M059J (cell line): ENCODE measurements around the gene LKAAEAR1. TPM values are rescaled to one million over a fixed set of nuclear protein-coding genes. Genes with fewer than 3 reads are reported as not detected.

Source experiments
- DNase-seq: peaks from one replicate; pipeline ENCODE4 v3.0.0-alpha.2; 2012; ENCODE audit warnings: low read depth
- total RNA-seq: library from RNA; depleted of rRNA; stranded (reverse); fragments of >200 nt; shearing (Covaris generic); gene quantifications from 2 replicates; pipeline ENCODE4 v1.2.3, GENCODE V29; 2014

The LKAAEAR1 gene
- total RNA-seq, 1 experiment from 2014 or later: not detected

DNA sequence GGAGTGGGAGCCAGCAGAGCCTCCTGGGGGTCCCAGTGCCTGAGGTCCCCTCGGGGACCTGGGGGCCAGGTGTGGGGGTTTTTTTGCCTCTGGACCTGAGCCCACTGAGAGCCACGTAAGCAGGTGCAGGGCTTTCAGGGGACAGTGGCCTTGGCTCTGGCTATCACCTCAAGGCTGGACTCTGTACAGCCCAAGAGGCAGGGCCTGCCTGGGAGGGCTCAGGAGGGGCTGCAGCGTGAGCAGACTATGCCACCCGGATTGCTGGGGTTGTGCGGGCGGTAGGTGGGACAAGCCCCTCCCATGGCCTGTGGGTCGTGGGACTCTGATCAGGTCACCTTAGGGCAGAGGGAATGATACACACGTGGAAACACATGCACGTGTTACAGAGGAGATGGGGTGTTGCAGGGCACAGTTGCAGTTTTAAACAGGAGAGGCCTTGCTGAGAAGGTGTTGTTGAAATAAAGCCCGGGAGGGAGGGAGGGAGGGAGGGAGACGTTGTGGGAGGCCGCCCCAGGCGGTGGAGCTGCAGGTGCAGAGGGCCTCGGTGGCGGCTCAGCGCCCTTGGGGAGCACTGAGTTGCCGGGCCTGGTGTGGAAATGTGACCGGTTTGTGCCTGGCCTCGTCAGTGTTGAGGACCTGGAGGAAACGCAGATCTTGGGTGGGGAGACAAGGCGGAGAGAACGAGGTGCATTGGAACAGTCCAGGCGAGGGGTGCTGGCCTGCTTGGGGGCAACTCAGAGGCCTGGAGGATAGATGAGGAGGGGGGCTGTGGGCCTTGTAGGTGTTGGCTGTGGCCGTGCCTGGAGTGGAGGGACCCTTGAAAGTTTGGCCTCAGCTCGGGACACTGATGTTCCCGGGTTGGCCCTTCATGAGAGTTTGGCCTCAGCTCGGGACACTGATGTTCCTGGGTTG is 18.9 kb downstream of the LKAAEAR1 start:
- no peak for DNase-seq

DNA sequence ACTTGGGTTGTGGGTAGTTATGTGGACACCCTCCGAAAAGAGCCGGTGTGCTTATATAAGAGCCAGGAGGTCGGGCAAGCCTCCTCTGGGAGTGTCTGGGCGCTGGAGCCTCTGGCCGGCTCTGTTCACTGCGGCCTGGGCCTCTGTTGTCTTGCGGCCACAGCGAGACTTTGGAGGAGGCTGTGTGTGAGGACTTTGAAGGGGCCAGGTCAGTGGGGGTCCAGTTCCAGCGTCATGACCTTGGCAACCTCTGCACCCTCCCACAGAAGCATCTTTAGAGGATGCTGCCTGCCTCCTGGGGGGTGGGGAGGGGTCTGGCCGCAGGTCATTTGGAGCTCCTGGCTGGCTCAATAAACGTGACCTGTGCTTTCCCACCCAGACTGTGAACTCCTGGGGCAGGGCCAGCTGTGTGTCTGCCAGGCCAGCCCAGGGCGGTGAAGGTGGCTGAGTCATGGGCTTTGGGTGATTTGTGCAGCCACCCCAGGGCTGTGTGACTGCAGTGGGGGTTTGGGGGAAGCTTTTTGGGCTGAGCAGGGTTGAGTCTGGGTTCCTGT is 20.0 kb downstream of the LKAAEAR1 start:
- DNase-seq: peak; percentile 94

GRCh38 chr20:64063389-64064144 is 20.6 kb downstream of the LKAAEAR1 start:
- DNase-seq: peak; percentile 50

DNA sequence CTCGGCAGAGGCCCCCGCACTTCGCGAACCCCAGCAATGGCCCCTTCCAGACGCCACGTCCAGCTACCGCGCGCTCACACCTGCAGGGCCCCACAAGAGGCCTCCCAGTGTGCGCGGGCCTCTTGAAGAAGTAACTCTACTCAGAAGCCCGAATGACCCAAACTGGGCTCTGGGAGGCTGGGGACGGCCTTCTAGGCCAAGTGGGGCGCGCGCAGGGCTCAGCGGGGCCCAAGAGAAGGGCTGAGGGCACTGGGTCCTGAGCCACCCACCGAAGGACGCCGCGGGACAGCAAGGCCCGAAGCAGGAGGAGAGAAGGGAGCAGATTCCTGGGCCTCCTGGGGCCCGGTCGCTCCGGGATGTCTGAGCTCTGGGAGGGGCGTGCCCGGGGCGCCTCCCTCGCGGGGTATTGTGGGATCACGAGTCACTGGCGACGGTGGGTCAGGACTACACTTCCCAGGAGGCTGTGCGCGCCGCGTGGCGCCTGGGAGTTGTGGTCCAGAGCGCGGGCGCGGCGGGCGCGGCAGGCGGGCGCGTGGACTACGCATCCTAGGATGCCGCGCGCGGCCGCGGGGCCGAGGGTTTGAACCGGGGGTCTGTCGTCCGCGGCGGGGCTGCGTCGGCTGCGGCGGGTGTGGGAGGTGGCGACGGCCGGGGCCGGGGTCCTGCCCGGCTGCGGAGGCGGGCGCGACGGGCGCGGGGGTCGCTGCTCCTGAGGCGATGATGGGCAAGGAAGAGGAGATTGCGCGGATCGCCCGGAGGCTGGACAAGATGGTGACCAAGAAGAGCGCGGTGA is 21.4 kb downstream of the LKAAEAR1 start, which contains the start of gene TCEA2:
Gene TCEA2 (plus strand): TSS at position 603 of the 793 bp plus-strand sequence. CDS start 115 bp downstream, at position 718.
- peak; percentile 97 for DNase-seq

GRCh38 chr20:64062276-64062595 is 22.0 kb downstream of the LKAAEAR1 start:
- DNase-seq: no peak

DNA sequence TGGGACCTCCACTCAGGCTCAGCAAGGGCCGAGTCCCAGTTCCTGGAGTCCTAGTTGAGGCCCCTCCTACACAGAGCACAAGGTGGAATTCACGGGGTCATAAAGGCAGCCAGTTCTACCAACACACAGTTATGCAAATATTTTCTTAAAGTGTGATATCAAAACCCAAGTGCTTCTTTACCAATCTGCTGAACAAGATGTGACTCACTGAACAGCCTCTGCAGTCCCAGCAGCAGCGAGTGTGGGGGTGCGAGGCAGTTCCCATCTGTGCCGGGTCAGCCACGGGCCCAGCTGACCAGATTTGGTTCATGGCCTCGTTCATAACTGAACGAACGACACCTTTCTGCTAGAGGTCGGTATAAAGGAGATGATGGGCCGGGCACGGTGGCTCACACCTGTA is 25.7 kb downstream of the LKAAEAR1 start:
- peak; percentile 45 for DNase-seq

DNA sequence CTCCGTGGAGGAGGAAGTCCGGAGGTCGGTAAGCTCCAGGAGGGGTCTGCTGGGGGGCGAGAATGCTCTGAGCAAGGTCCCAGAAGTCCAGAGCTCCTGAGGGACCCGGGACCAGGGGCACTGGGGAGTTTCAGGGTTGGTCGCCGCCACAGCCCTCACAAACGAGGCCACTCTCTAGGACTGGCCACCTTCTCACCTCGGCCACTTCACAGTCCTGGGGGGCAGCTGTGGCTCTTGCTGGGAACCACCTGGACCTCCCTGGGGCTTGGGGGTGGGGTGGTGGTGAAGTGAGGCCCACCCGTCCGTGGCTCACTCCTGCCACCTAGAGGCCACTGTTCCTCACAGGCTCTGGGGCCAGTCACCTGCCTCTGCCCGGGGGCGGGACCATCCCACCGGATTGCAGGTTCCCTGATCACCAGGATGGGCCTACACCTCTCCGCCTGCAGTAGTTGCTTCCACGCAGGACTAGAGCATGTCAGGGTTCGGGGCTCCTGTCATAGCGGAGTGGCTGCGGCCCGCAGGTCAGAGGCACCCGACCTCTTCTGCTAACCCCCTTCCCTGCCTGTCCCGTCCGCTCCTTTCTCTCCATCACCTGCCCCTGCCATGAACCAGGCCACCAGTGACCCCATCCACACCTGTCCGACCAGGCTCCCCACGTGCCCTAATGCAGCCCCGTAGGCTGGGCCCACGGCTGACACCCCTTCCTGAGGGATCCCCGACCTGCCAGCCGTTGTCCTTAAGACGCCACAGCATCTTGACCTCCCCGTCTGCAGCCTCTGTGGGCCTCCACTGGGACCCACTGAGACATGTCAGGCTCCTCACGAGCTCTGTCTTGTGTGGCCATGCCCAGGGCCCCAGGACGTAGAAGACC is 26.3 kb downstream of the LKAAEAR1 start:
- DNase-seq: peak; percentile 67

DNA sequence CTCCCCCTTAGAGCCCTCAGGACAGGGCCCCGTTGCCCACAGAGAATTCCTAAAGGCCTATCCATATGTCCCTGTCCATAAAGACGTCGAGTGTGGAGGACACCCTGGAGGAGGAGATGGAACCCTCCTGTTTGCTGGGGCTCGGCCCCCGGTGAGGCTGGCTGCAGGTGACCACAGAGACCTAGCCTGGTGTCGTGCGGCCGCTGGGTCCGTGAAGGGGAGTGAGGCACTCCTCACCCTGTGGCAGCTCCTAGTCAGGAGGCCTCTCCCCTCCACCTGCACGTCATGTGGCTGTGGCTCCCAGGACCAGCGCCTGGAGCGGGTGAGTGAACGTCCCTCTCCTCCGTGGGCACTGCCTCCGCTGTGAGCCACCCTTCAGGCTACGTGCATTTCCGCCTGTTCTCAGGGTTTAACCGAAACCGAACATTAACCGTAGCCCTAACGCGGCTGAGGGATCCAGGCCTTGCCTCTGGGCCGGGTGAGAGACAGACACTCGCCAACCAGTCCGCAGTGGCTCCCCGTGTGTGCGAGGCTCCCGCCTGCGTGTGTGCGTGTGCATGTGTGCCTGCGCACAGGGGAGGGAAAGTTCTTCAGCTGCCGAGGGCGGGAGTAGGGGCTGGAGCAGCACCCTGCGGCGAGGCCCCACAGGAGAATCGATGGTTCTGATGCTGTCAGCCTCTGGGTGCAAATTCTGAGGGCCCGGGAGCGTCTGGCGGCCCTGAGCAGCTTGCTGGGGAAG is 27.1 kb downstream of the LKAAEAR1 start:
- no peak for DNase-seq

DNA sequence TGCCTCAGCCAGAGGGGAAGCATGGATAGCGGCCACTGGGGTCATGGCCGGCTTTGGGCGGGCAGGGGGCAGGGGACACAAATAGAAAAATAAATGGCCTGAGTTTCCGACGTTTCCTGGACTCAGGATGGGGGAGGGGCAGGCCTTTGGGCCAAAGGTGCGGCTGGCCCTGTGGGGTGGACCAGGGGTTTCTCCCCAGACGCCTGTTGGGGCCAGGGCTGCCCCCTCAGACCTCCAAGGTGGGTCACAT is 27.6 kb downstream of the LKAAEAR1 start:
- DNase-seq: no peak

DNA sequence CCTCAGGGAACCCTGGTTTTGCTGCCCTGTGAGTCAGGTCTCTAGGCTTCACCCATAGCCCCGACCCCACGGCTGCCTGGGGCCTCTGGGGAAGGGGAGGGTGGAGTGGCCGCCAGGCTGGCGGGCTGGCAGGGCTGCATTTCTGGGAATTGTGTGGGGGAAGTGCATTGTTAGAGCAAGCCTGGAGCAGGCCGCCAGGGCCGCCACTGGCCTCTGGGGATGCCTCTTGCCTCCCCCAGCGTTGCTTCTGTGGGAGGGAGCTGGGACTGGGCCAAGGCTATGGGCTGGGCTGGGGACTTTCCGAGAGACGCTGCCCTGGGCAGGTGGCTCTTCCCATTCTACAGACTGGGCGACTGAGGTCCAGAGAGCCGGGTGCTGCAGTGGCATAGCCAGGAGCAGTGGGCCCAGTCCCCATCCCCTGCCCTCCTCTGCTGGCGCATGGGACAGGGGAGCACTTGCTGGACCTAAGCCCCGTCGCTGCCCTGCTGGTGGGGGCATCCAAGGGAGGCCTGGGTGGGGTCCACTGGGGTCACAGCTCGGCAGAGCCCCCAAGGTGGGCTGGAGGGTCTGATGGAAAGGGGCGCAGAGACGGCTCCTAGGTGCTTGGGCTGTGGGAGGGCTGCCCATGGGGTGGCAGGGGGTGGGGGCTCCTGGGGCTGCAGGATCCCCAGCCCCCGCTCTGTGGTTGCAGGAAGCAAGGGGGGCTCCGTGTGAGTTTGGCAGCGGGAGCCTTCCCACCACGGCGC is 28.1 kb downstream of the LKAAEAR1 start:
- peak; percentile 87 for DNase-seq

DNA sequence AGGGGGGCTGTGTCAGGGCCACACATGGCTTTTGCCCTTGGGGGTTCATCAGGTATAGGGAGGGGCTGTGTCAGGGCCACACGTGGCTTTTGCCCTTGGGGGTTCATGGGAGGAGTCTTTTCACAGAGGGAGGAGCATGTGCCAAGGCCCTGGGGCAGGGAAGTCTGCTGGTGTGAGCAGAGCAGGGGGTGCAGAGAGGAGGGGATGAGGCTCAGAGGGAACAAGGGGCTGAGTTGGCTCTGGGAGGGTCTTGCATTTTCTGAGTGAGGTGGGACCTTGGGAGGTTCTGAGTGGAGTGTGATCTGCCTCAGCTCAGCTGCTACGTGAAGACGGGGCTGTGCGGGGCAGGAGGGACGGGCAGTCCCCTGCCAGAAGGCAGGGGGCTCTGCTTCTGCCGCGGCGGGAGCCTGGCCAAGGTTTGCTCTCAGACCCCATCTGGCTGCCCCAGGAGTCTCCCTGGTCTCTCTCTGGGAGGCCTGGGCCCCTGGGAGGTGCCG is 28.8 kb downstream of the LKAAEAR1 start:
- DNase-seq: no peak

GRCh38 chr20:64053841-64054661 is 30.1 kb downstream of the LKAAEAR1 start:
- DNase-seq: peak; percentile 66

- DNase-seq: no peak
Observed at GRCh38 chr20:64052987-64053840, 31.0 kb downstream of the LKAAEAR1 start.

DNA sequence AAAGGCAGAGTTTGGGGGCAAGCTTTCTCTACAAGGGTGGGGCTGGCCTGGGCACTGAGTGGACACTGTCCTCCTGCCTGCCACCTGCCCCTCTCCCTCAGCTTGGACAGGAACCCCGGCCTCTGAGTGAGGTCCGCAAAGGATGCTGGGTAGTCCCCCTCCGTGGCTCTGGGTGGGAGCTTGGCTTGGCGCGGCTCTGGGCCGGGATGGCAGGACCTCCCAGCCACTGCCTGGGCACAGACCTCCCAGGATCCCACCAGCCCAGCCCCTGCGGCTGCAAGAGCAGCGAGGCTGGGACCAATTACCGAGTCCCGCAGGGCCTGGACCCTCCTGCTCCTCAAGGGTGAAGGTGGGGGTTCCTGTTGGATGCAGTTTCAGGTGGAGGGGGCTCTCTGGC is 31.9 kb downstream of the LKAAEAR1 start:
- no peak for DNase-seq

DNA sequence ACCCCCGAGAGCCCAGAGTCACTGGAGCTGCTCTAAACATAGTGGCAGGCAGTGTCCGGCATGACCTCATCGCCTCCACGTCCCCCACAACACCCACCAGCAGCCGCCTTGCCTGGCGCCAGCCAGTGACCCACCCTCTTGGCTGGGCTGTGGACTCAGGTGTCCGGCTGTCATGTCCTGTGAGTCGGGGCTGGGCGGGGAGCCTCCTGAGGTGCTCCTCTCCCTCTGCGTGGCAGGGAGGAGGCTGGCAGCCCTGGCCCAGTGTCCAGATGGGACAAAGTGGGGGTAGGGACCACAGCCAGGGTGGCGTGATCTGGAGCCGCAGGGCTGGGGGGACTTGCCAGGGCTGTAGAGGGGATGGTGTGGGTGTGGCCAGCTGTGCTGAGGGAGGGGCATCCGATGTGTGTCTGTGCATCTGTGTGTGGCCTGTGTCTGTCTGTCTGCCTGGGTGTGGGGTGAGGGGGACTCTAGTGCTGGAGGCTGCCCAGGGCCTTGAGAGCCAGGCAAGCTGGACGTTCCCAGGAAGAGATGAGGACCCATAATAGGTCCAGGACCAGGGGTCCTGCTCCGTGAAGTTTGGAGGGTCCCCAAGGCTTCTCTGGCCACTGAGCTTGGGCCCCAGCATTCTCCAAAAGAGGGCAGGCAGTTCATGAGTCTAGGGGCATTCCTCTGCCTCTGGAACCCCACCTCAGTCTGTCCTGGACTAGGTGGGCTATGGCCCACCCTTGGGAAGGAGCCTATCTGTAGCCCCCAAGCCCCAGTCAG is 32.5 kb downstream of the LKAAEAR1 start:
- no peak for DNase-seq

DNA sequence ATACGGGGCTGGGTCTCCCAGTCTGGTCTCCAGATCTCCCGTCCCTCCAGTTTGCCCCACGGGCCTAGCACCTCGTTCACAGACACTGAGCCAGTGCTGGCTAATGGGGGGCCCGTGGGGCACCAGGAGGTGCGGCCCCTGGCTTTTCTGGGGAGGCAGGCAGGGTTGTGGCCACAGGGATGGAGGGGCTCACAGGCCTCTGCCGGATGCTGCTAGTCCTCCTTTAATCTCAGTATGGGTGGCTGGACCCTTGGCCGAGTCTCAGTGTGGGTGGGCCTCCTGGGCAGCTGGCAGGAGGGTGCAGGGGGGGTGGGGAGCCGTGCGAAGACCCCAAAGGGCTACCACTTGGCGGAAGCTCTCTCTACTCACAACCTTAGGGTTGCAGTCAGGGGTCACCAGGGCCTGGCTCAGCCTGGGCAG is 33.2 kb downstream of the LKAAEAR1 start:
- no peak for DNase-seq
